ENCODE results near the gene IMP3.

GRCh38 chr15:75639191-75639708 lies 774 bp downstream of the IMP3 start:
- TF ChIP-seq POLR2A (IDR thresholded peaks at IDR 0.05) (no peak), CTCF (IDR thresholded peaks at IDR 0.05 in 8 of 11, conservative IDR thresholded peaks at IDR 0.05 in 3 of 11) (no peak), POLR2AphosphoS5 (IDR thresholded peaks at IDR 0.05) (no peak)
